Peyer's patch (tissue), 4 donors: Measurements from ENCODE around the gene UBE2E1. TPM values are rescaled to one million over a fixed set of nuclear protein-coding genes. Genes with fewer than 3 reads are reported as not detected.
"Not testable (repeated sequence)": the region's sequence is repeated elsewhere in the genome, so short reads cannot be mapped to it uniquely, and the experiment has no call there.

Source experiments
- DNase-seq, 3 donors: peaks; one replicate each; pipeline ENCODE4 v3.0.0-alpha.2; 2017 to 2019
- H3K27ac ChIP-seq, 4 donors: fragments of 200-600 bp; sonication (generic); one replicate each; pipeline ENCODE4 v1.5.1; 2016 to 2019
- H3K27me3 ChIP-seq, 2 donors: fragments of 200-600 bp; sonication (generic); one replicate each; pipeline ENCODE4 v1.5.1; 2019
- H3K36me3 ChIP-seq, 3 donors: fragments of 200-600 bp; sonication (generic); one replicate each; pipeline ENCODE4 v1.5.1; 2016 to 2019
- H3K4me1 ChIP-seq, 4 donors: fragments of 200-600 bp; sonication (generic); one replicate each; pipeline ENCODE4 v1.5.1; 2016 to 2019
- H3K4me3 ChIP-seq, 4 donors: fragments of 200-600 bp; sonication (generic); 1 replicate in 3 of 4; 2 replicates in 1 of 4; pipeline ENCODE4 v1.5.1; 2016 to 2019; ENCODE audit warnings: mild to moderate bottlenecking in 1 of 4
- H3K9me3 ChIP-seq, 4 donors: fragments of 200-600 bp; sonication (generic); one replicate each; pipeline ENCODE4 v1.5.1; 2016 to 2019; ENCODE audit warnings: mild to moderate bottlenecking in 1 of 4
- CTCF ChIP-seq, 6 experiments: fragments of 450-650 bp in 4 of 6; fragments of 200-600 bp in 2 of 6; sonication (generic) in 1 of 6; IDR thresholded peaks; one replicate each; pipeline ENCODE4 v1.5.1; 2017 to 2019; ENCODE audit warnings: antibody characterized with exemption in 6 of 6, mild to moderate bottlenecking in 3 of 6, moderate library complexity in 1 of 6
- POLR2A ChIP-seq, 2 donors: fragments of 450-650 bp; IDR thresholded peaks; one replicate each; pipeline ENCODE4 v1.5.1; 2017; ENCODE audit warnings: antibody characterized with exemption in 2 of 2, mild to moderate bottlenecking in 2 of 2, moderate library complexity in 2 of 2
- total RNA-seq, 4 donors: library from RNA; depleted of rRNA; stranded (reverse); fragments of >200 nt; gene quantifications; one replicate each; pipeline ENCODE4 v1.1.0, GENCODE V29; 2016

Gene UBE2E1
- total RNA-seq, 4 donors from 2014 or later = 26.1 to 58.6 (median 43.0) TPM

GRCh38 chr3:23913873-23914743 lies 108.4 kb downstream of the UBE2E1 start:
- no peak for DNase-seq

GRCh38 chr3:23915537-23916108 lies 109.9 kb downstream of the UBE2E1 start:
- no peak for DNase-seq

More at GRCh38 chr3:23913873-23914743, 108.4 kb downstream of the UBE2E1 start:
- Histone ChIP-seq H3K4me1 (peaks cover 0 to 23% (median 6%) of the 10 kb centered on the region in 4 donors), H3K36me3 (peaks cover 0 to 24% (median 0%) of the 10 kb centered on the region in 3 donors), H3K27ac (no peak overlapping the region), H3K4me3 (no peak overlapping the region), H3K27me3 (no peaks in the 10 kb centered on the region), H3K9me3 (no peaks in the 10 kb centered on the region)
- TF ChIP-seq CTCF (IDR thresholded peaks at IDR 0.05) (no peak), POLR2A (IDR thresholded peaks at IDR 0.05) (no peak)

GRCh38 chr3:23916152-23916885 lies 110.6 kb downstream of the UBE2E1 start:
- peaks cover 0 to 25% (median 0%) of the 10 kb centered on the region in 3 donors for H3K36me3 ChIP-seq
- peak overlapping the region; percentile 77 to 91 (median 88) for H3K4me3 ChIP-seq
- H3K4me1 ChIP-seq = peaks cover 0 to 24% (median 6%) of the 10 kb centered on the region in 4 donors
- H3K27ac ChIP-seq = peak overlapping the region; percentile 94 to 98 (median 95)
- no peaks in the 10 kb centered on the region for H3K27me3 ChIP-seq
- TF ChIP-seq POLR2A (IDR thresholded peaks at IDR 0.05) (no peak), CTCF (IDR thresholded peaks at IDR 0.05) (no peak)
- DNase-seq = no peak
- no peaks in the 10 kb centered on the region for H3K9me3 ChIP-seq

More at GRCh38 chr3:23915537-23916108, 109.9 kb downstream of the UBE2E1 start:
- peak overlapping the region in 2 of 4 donors; percentile 77 to 91 for H3K4me3 ChIP-seq
- peaks cover 0 to 24% (median 6%) of the 10 kb centered on the region in 4 donors for H3K4me1 ChIP-seq
- no peaks in the 10 kb centered on the region for H3K9me3 ChIP-seq
- TF ChIP-seq POLR2A (IDR thresholded peaks at IDR 0.05) = no peak
- H3K27me3 ChIP-seq = no peaks in the 10 kb centered on the region
- H3K36me3 ChIP-seq = peaks cover 0 to 25% (median 0%) of the 10 kb centered on the region in 3 donors
- H3K27ac ChIP-seq = no peak overlapping the region

- peak; percentile 96 to 99 (median 96) for DNase-seq
- Histone ChIP-seq H3K27me3 (no peaks in the 10 kb centered on the region), H3K36me3 (peaks cover 0 to 25% (median 0%) of the 10 kb centered on the region in 3 donors), H3K9me3 (no peaks in the 10 kb centered on the region), H3K4me1 (peaks cover 0 to 24% (median 6%) of the 10 kb centered on the region in 4 donors), H3K27ac (peak within 1 kb of the TSS; percentile 94 to 98 (median 95)), H3K4me3 (peak within 1 kb of the TSS; percentile 77 to 91 (median 88))
- TF ChIP-seq POLR2A (IDR thresholded peaks at IDR 0.05) (peak; percentile 92 to 96), CTCF (IDR thresholded peaks at IDR 0.05) (peak; percentile 35 to 88 (median 75))
These were observed 111.3 kb downstream of the UBE2E1 start, which contains the start of the genes NKIRAS1 and RPL15 for GRCh38 chr3:23916886-23917678. Gene NKIRAS1, minus strand, starts transcription at chr3:23916990. Its CDS starts 6,086 bp downstream, at chr3:23910904. Gene RPL15, plus strand, starts transcription at chr3:23917132. Its CDS starts 728 bp downstream, at chr3:23917860.

- peaks cover 0 to 24% (median 6%) of the 10 kb centered on the region in 4 donors for H3K4me1 ChIP-seq
- peaks cover 0 to 25% (median 0%) of the 10 kb centered on the region in 3 donors for H3K36me3 ChIP-seq
- peak overlapping the region; percentile 94 to 98 (median 95) for H3K27ac ChIP-seq
- H3K4me3 ChIP-seq = peak overlapping the region; percentile 77 to 91 (median 88)
- not testable (repeated sequence) for H3K9me3 ChIP-seq, DNase-seq, H3K27me3 ChIP-seq
These were observed 112.0 kb downstream of the UBE2E1 start for GRCh38 chr3:23917679-23918303.

- Histone ChIP-seq H3K4me1 (peaks cover 0 to 24% (median 6%) of the 10 kb centered on the region in 4 donors), H3K27ac (peak overlapping the region; percentile 94 to 98 (median 95)), H3K36me3 (peaks cover 0 to 25% (median 0%) of the 10 kb centered on the region in 3 donors), H3K4me3 (peak overlapping the region; percentile 77 to 91 (median 88))
- not testable (repeated sequence) for H3K9me3 ChIP-seq, DNase-seq, H3K27me3 ChIP-seq
These were observed 112.6 kb downstream of the UBE2E1 start for GRCh38 chr3:23918331-23918730.
